ENCODE data around the gene RABGAP1L.

DNA sequence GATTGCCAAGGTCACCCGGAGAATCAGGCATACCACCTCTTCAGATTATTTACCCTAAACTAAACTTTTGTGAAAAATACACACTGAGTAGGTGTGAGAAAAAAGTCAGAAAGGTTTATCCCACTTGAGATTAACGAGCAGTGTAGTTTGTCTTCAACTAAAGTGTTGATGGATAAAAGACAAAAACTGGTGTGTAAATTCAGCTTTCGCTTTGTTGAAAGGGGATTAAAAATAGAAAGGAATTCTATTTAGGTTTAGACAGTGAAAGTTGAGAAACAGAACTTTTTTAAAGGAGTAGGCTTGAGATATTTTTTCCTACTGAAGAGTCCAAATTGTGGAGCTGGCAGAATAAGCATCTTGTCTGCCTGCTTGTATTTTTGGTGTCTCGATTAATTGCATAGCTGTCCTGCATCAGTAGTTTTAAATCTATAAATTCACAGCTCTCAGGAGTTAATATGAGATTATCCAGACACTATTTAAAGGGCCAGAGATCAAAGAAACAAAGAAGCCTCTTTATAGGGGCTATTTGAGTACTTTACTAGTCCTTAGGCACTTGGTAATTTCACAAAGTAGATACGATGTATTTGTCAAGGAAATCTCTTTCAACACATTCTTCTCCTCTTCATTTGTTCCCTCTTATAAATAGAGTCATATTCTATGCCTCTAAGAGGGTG lies 46.7 kb upstream of the RABGAP1L start:
- TF ChIP-seq, protein P1, sequence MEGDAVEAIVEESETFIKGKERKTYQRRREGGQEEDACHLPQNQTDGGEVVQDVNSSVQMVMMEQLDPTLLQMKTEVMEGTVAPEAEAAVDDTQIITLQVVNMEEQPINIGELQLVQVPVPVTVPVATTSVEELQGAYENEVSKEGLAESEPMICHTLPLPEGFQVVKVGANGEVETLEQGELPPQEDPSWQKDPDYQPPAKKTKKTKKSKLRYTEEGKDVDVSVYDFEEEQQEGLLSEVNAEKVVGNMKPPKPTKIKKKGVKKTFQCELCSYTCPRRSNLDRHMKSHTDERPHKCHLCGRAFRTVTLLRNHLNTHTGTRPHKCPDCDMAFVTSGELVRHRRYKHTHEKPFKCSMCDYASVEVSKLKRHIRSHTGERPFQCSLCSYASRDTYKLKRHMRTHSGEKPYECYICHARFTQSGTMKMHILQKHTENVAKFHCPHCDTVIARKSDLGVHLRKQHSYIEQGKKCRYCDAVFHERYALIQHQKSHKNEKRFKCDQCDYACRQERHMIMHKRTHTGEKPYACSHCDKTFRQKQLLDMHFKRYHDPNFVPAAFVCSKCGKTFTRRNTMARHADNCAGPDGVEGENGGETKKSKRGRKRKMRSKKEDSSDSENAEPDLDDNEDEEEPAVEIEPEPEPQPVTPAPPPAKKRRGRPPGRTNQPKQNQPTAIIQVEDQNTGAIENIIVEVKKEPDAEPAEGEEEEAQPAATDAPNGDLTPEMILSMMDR (IDR thresholded peaks at IDR 0.05; ENCODE audit: extremely low read depth in 1 of 2, insufficient read depth in 1 of 2, low read depth in 1 of 2, low read length in 2 of 2), result no peak
- TF ChIP-seq FOS (IDR thresholded peaks at IDR 0.05; ENCODE audit: borderline replicate concordance, insufficient read depth, low read length) (no peak), POLR2A (IDR thresholded peaks at IDR 0.05; ENCODE audit: low read depth, low read length) (no peak), MYC (IDR thresholded peaks at IDR 0.05; ENCODE audit: low read depth, low read length) (no peak), GATA2 (IDR thresholded peaks at IDR 0.05; ENCODE audit: insufficient read depth, insufficient read length, low read depth, low read length) (no peak)

Measured in endothelial cell of umbilical vein (primary cell).